ENCODE measurements around the gene SLC25A51.

SLC25A51 gene

GRCh38 chr9:37943345-37944265, 39.7 kb upstream of the SLC25A51 start:
- H3K4me1 ChIP-seq (ENCODE audit: insufficient read depth, insufficient read length), result peaks cover 27% of the 10 kb centered on the region
- H3K4me3 ChIP-seq (ENCODE audit: insufficient read length, low read depth), result no peak overlapping the region
- peaks cover 94% of the 10 kb centered on the region for H3K36me3 ChIP-seq (ENCODE audit: insufficient read depth, insufficient read length, low read length)
- no peak overlapping the region for H3K9ac ChIP-seq (ENCODE audit: insufficient read length, low read depth)
- no peaks in the 10 kb centered on the region for H3K9me3 ChIP-seq (ENCODE audit: insufficient read depth, low read length)
- no peaks in the 10 kb centered on the region for H3K27me3 ChIP-seq (ENCODE audit: insufficient read depth, insufficient read length)
- DNase-seq (ENCODE audit: low read depth, low spot score), result no peak
- TF ChIP-seq SUZ12 (IDR thresholded peaks at IDR 0.05; ENCODE audit: extremely low read depth, insufficient read depth, insufficient read length), result no peak
- no peak for TF ChIP-seq YY1 (IDR thresholded peaks at IDR 0.05; ENCODE audit: insufficient read depth, insufficient read length)
- no peak for TF ChIP-seq ZNF274 (IDR thresholded peaks at IDR 0.05; ENCODE audit: low read depth, low read length)

GRCh38 chr9:37942621-37943344, 38.9 kb upstream of the SLC25A51 start:
- Histone ChIP-seq H3K9ac (ENCODE audit: insufficient read length, low read depth) (no peak overlapping the region), H3K9me3 (ENCODE audit: insufficient read depth, low read length) (no peaks in the 10 kb centered on the region), H3K4me1 (ENCODE audit: insufficient read depth, insufficient read length) (peaks cover 34% of the 10 kb centered on the region), H3K36me3 (ENCODE audit: insufficient read depth, insufficient read length, low read length) (peaks cover 89% of the 10 kb centered on the region), H3K4me3 (ENCODE audit: insufficient read length, low read depth) (no peak overlapping the region), H3K27me3 (ENCODE audit: insufficient read depth, insufficient read length) (no peaks in the 10 kb centered on the region)
- TF ChIP-seq SUZ12 (IDR thresholded peaks at IDR 0.05; ENCODE audit: extremely low read depth, insufficient read depth, insufficient read length) (no peak), YY1 (IDR thresholded peaks at IDR 0.05; ENCODE audit: insufficient read depth, insufficient read length) (no peak), ZNF274 (IDR thresholded peaks at IDR 0.05; ENCODE audit: low read depth, low read length) (no peak)
- DNase-seq (ENCODE audit: low read depth, low spot score), result no peak

GRCh38 chr9:37941253-37941652, 37.3 kb upstream of the SLC25A51 start:
- H3K36me3 ChIP-seq (ENCODE audit: insufficient read depth, insufficient read length, low read length), result peaks cover 79% of the 10 kb centered on the region
- peaks cover 40% of the 10 kb centered on the region for H3K4me1 ChIP-seq (ENCODE audit: insufficient read depth, insufficient read length)

GRCh38 chr9:37939575-37940095, 35.7 kb upstream of the SLC25A51 start:
- Histone ChIP-seq H3K9me3 (ENCODE audit: insufficient read depth, low read length) (no peaks in the 10 kb centered on the region), H3K4me1 (ENCODE audit: insufficient read depth, insufficient read length) (peaks cover 29% of the 10 kb centered on the region), H3K27me3 (ENCODE audit: insufficient read depth, insufficient read length) (no peaks in the 10 kb centered on the region), H3K36me3 (ENCODE audit: insufficient read depth, insufficient read length, low read length) (peaks cover 75% of the 10 kb centered on the region), H3K4me3 (ENCODE audit: insufficient read length, low read depth) (no peak overlapping the region), H3K9ac (ENCODE audit: insufficient read length, low read depth) (no peak overlapping the region)
- no peak for DNase-seq (ENCODE audit: low read depth, low spot score)
- TF ChIP-seq SUZ12 (IDR thresholded peaks at IDR 0.05; ENCODE audit: extremely low read depth, insufficient read depth, insufficient read length), result no peak

More at GRCh38 chr9:37941253-37941652, 37.3 kb upstream of the SLC25A51 start:
- Histone ChIP-seq H3K4me3 (ENCODE audit: insufficient read length, low read depth) (no peak overlapping the region), H3K27me3 (ENCODE audit: insufficient read depth, insufficient read length) (no peaks in the 10 kb centered on the region), H3K9me3 (ENCODE audit: insufficient read depth, low read length) (no peaks in the 10 kb centered on the region), H3K9ac (ENCODE audit: insufficient read length, low read depth) (no peak overlapping the region)
- no peak for DNase-seq (ENCODE audit: low read depth, low spot score)
- no peak for TF ChIP-seq ZNF274 (IDR thresholded peaks at IDR 0.05; ENCODE audit: low read depth, low read length)
- no peak for TF ChIP-seq SUZ12 (IDR thresholded peaks at IDR 0.05; ENCODE audit: extremely low read depth, insufficient read depth, insufficient read length)
- no peak for TF ChIP-seq YY1 (IDR thresholded peaks at IDR 0.05; ENCODE audit: insufficient read depth, insufficient read length)

GRCh38 chr9:37938121-37938891, 34.4 kb upstream of the SLC25A51 start:
- TF ChIP-seq ZNF274 (IDR thresholded peaks at IDR 0.05; ENCODE audit: low read depth, low read length) (no peak), YY1 (IDR thresholded peaks at IDR 0.05; ENCODE audit: insufficient read depth, insufficient read length) (no peak), SUZ12 (IDR thresholded peaks at IDR 0.05; ENCODE audit: extremely low read depth, insufficient read depth, insufficient read length) (no peak)
- no peak overlapping the region for H3K9ac ChIP-seq (ENCODE audit: insufficient read length, low read depth)
- H3K9me3 ChIP-seq (ENCODE audit: insufficient read depth, low read length), result no peaks in the 10 kb centered on the region
- DNase-seq (ENCODE audit: low read depth, low spot score), result peak; percentile 50
- peaks cover 80% of the 10 kb centered on the region for H3K36me3 ChIP-seq (ENCODE audit: insufficient read depth, insufficient read length, low read length)
- no peak overlapping the region for H3K4me3 ChIP-seq (ENCODE audit: insufficient read length, low read depth)
- H3K27me3 ChIP-seq (ENCODE audit: insufficient read depth, insufficient read length), result no peaks in the 10 kb centered on the region
- H3K4me1 ChIP-seq (ENCODE audit: insufficient read depth, insufficient read length), result peaks cover 21% of the 10 kb centered on the region

- H3K9ac ChIP-seq (ENCODE audit: insufficient read length, low read depth), result no peak overlapping the region
- no peak overlapping the region for H3K4me3 ChIP-seq (ENCODE audit: insufficient read length, low read depth)
- H3K36me3 ChIP-seq (ENCODE audit: insufficient read depth, insufficient read length, low read length), result peaks cover 79% of the 10 kb centered on the region
- H3K27me3 ChIP-seq (ENCODE audit: insufficient read depth, insufficient read length), result no peaks in the 10 kb centered on the region
- DNase-seq (ENCODE audit: low read depth, low spot score), result no peak
- H3K9me3 ChIP-seq (ENCODE audit: insufficient read depth, low read length), result no peaks in the 10 kb centered on the region
- peaks cover 17% of the 10 kb centered on the region for H3K4me1 ChIP-seq (ENCODE audit: insufficient read depth, insufficient read length)
- TF ChIP-seq ZNF274 (IDR thresholded peaks at IDR 0.05; ENCODE audit: low read depth, low read length), result no peak
- no peak for TF ChIP-seq SUZ12 (IDR thresholded peaks at IDR 0.05; ENCODE audit: extremely low read depth, insufficient read depth, insufficient read length)
- no peak for TF ChIP-seq YY1 (IDR thresholded peaks at IDR 0.05; ENCODE audit: insufficient read depth, insufficient read length)
Observed at GRCh38 chr9:37937366-37937765, 33.4 kb upstream of the SLC25A51 start.

Data from NT2/D1 (cell line).